GM23338 (cell line): ENCODE measurements around the gene EHD1. TPM values are rescaled to one million over a fixed set of nuclear protein-coding genes. Genes with fewer than 3 reads are reported as not detected.
"Not testable (repeated sequence)": the region's sequence is repeated elsewhere in the genome, so short reads cannot be mapped to it uniquely, and the experiment has no call there.

Source experiments
- ATAC-seq: fragments of 200-7000 bp; cut with Tn5 transposase; 3 replicates; pipeline ENCODE4 v1.9.1; 2020
- DNase-seq: peaks from one replicate; pipeline ENCODE4 v3.0.0-alpha.2; 2015; ENCODE audit warnings: low spot score
- H2AFZ ChIP-seq: fragments of 200-600 bp; sonication (generic); 2 replicates; pipeline ENCODE4 v1.8.0; 2016; ENCODE audit warnings: antibody characterized with exemption, mild to moderate bottlenecking, moderate library complexity
- H3F3A ChIP-seq: fragments of 200-600 bp; sonication (generic); replicated peaks from 2 replicates; pipeline ENCODE4 v1.8.0; 2017; ENCODE audit warnings: antibody characterized with exemption, mixed run types, low read depth
- H3K27ac ChIP-seq: fragments of 200-600 bp; sonication (generic); 2 replicates; pipeline ENCODE4 v1.6.1; 2016; ENCODE audit warnings: low read depth
- H3K27me3 ChIP-seq: fragments of 200-600 bp; sonication (generic); 2 replicates; pipeline ENCODE4 v1.8.0; 2016; ENCODE audit warnings: mild to moderate bottlenecking, mixed run types, moderate library complexity; ENCODE audit not compliant: insufficient read depth
- H3K36me3 ChIP-seq: fragments of 200-600 bp; sonication (generic); 2 replicates; pipeline ENCODE4 v1.8.0; 2016; ENCODE audit warnings: mild to moderate bottlenecking; ENCODE audit not compliant: insufficient read depth
- H3K4me1 ChIP-seq: fragments of 200-600 bp; sonication (generic); 2 replicates; pipeline ENCODE4 v1.8.0; 2016; ENCODE audit warnings: mild to moderate bottlenecking, moderate library complexity; ENCODE audit not compliant: insufficient read depth
- H3K4me2 ChIP-seq: fragments of 200-600 bp; sonication (generic); 2 replicates; pipeline ENCODE4 v1.7.1; 2017; ENCODE audit warnings: mixed run types
- H3K4me3 ChIP-seq: fragments of 200-600 bp; sonication (generic); 2 replicates; pipeline ENCODE4 v1.6.1; 2016; ENCODE audit warnings: mixed run types
- H3K79me2 ChIP-seq: fragments of 200-600 bp; sonication (generic); replicated peaks from 2 replicates; pipeline ENCODE4 v1.8.0; 2017; ENCODE audit warnings: mild to moderate bottlenecking; ENCODE audit not compliant: insufficient read depth
- H3K9me2 ChIP-seq: fragments of 200-600 bp; sonication (generic); 2 replicates; pipeline ENCODE4 v1.8.0; 2017; ENCODE audit not compliant: insufficient read depth
- H4K20me1 ChIP-seq: fragments of 200-600 bp; sonication (generic); replicated peaks from 2 replicates; pipeline ENCODE4 v1.8.0; 2017; ENCODE audit warnings: mild to moderate bottlenecking; ENCODE audit not compliant: insufficient read depth
- H3K27ac Mint-ChIP-seq: 2 replicates; pipeline ENCODE4 v1.8.0; 2020; ENCODE audit warnings: inconsistent platforms, mild to moderate bottlenecking, moderate library complexity, mixed read lengths
- H3K27me3 Mint-ChIP-seq: 3 replicates; pipeline ENCODE4 v1.8.0; 2022; ENCODE audit warnings: low read depth, mild to moderate bottlenecking, moderate library complexity, mixed read lengths, inconsistent platforms; ENCODE audit not compliant: insufficient read depth, poor library complexity
- H3K36me3 Mint-ChIP-seq: 3 replicates; pipeline ENCODE4 v1.8.0; 2021; ENCODE audit warnings: low read depth, mild to moderate bottlenecking, inconsistent platforms, moderate library complexity, mixed read lengths
- H3K4me1 Mint-ChIP-seq: 3 replicates; pipeline ENCODE4 v1.8.0; 2020; ENCODE audit warnings: mild to moderate bottlenecking, inconsistent platforms, mixed read lengths
- H3K4me3 Mint-ChIP-seq: 3 replicates; pipeline ENCODE4 v1.8.0; 2021; ENCODE audit warnings: moderate library complexity, mild to moderate bottlenecking, inconsistent platforms, mixed read lengths
- H3K9me3 Mint-ChIP-seq: 3 replicates; pipeline ENCODE4 v1.8.0; 2020; ENCODE audit warnings: moderate library complexity, mild to moderate bottlenecking, inconsistent platforms, mixed read lengths
- CREB1 ChIP-seq: fragments of 250-450 bp; sonication (Bioruptor Pico); IDR thresholded peaks from 2 replicates; pipeline ENCODE4 v1.5.0; 2020; ENCODE audit warnings: low read depth, mild to moderate bottlenecking, moderate library complexity
- CTCF ChIP-seq, 2 experiments: fragments of 200-600 bp in 1 of 2; sonication (generic) in 1 of 2; conservative IDR thresholded peaks; 2 replicates each; pipeline versions ENCODE4 v1.5.1 to v1.6.1; 2016 to 2017; ENCODE audit warnings: antibody characterized with exemption in 2 of 2, low read depth in 2 of 2, mild to moderate bottlenecking in 2 of 2, moderate library complexity in 1 of 2
- EZH2 ChIP-seq: fragments of 200-600 bp; sonication (generic); IDR thresholded peaks from one replicate; pipeline ENCODE4 v1.8.0; 2017; ENCODE audit warnings: antibody characterized with exemption, mild to moderate bottlenecking, low read depth; ENCODE audit not compliant: unreplicated experiment
- EZH2phosphoT487 ChIP-seq: fragments of 200-600 bp; sonication (generic); IDR thresholded peaks from one replicate; pipeline ENCODE4 v1.8.1; 2018; ENCODE audit warnings: antibody characterized with exemption; ENCODE audit not compliant: unreplicated experiment
- JUNB ChIP-seq: IDR thresholded peaks from one replicate; pipeline ENCODE4 v1.6.1; 2016; ENCODE audit warnings: antibody characterized with exemption; ENCODE audit not compliant: unreplicated experiment
- NANOG ChIP-seq: IDR thresholded peaks from 2 replicates; pipeline ENCODE4 v1.6.1; 2016; ENCODE audit warnings: antibody characterized with exemption, borderline replicate concordance
- REST ChIP-seq: IDR thresholded peaks from one replicate; pipeline ENCODE4 v1.6.1; 2018; ENCODE audit warnings: antibody characterized with exemption; ENCODE audit not compliant: unreplicated experiment
- STAT1 ChIP-seq: IDR thresholded peaks from one replicate; pipeline ENCODE4 v1.6.1; 2016; ENCODE audit warnings: antibody characterized with exemption; ENCODE audit not compliant: unreplicated experiment
- ZNF114 ChIP-seq: fragments of 250-450 bp; sonication (Bioruptor Pico); IDR thresholded peaks from 2 replicates; pipeline ENCODE4 v1.5.0; 2020; ENCODE audit warnings: mild to moderate bottlenecking, moderate library complexity
- ZNF331 ChIP-seq: fragments of 250-450 bp; sonication (Bioruptor Pico); IDR thresholded peaks from 2 replicates; pipeline ENCODE4 v1.5.0; 2020; ENCODE audit warnings: low read depth, mild to moderate bottlenecking, moderate library complexity
- ZNF462 ChIP-seq: fragments of 250-450 bp; sonication (Bioruptor Pico); IDR thresholded peaks from 2 replicates; pipeline ENCODE4 v1.5.0; 2020; ENCODE audit warnings: mild to moderate bottlenecking, moderate library complexity
- polyA plus RNA-seq: library from polyadenylated mRNA; unstranded; fragments of >200 nt; fragmentation: Nextera tagmentation; extraction: Ambion mirVana; gene quantifications from 2 replicates; pipeline ENCODE4 v1.2.1, GENCODE V29; 2016
- total RNA-seq: library from RNA; depleted of rRNA; stranded (reverse); fragments of >200 nt; shearing (Covaris generic); gene quantifications from 2 replicates; pipeline ENCODE4 v1.2.3, GENCODE V29; 2014

Gene EHD1
- total and polyA plus RNA-seq, 2 experiments from 2014 or later: 16.7 to 69.7 TPM

- not testable (repeated sequence) for H3F3A ChIP-seq
Measured at GRCh38 chr11:64815433-64815832, 63.0 kb downstream of the EHD1 start.

GRCh38 chr11:64814712-64815187, 63.7 kb downstream of the EHD1 start:
- H3K27ac Mint-ChIP-seq: no peak overlapping the region
- no peaks in the 10 kb centered on the region for H3K4me1 Mint-ChIP-seq
- Histone ChIP-seq H3K79me2 (no peaks in the 10 kb centered on the region), H3K4me3 (no peak overlapping the region), H4K20me1 (no peaks in the 10 kb centered on the region), H3K27me3 (no peaks in the 10 kb centered on the region), H2AFZ (no peak overlapping the region), H3K27ac (no peak overlapping the region), H3K36me3 (no peaks in the 10 kb centered on the region), H3K4me2 (no peak overlapping the region), H3F3A (no peaks in the 10 kb centered on the region), H3K4me1 (no peaks in the 10 kb centered on the region), H3K9me2 (no peaks in the 10 kb centered on the region)
- DNase-seq (no peak), ATAC-seq (no peak)
- no peaks in the 10 kb centered on the region; the same call in 2 of the 3 replicates for H3K9me3 Mint-ChIP-seq
- peaks cover 12% of the 10 kb centered on the region for H3K27me3 Mint-ChIP-seq
- H3K4me3 Mint-ChIP-seq: no peak overlapping the region
- H3K36me3 Mint-ChIP-seq: no peaks in the 10 kb centered on the region
- TF ChIP-seq REST: no peak
- no peak for TF ChIP-seq CREB1
- TF ChIP-seq ZNF114 (CRISPR knock-in tag): no peak
- no peak for TF ChIP-seq NANOG
- TF ChIP-seq EZH2: no peak
- TF ChIP-seq ZNF331 (CRISPR knock-in tag): no peak
- TF ChIP-seq ZNF462 (CRISPR knock-in tag): no peak
- no peak for TF ChIP-seq JUNB
- no peak for TF ChIP-seq STAT1
- no peak for TF ChIP-seq EZH2phosphoT487
- no peak for TF ChIP-seq CTCF (conservative IDR thresholded peaks at IDR 0.05; ENCODE audit: low read depth in 2 of 2)

More at GRCh38 chr11:64815433-64815832, 63.0 kb downstream of the EHD1 start:
- not testable (repeated sequence) for H3K27me3 ChIP-seq, H3K4me1 Mint-ChIP-seq, H3K4me2 ChIP-seq, H3K36me3 Mint-ChIP-seq, H3K27ac Mint-ChIP-seq, H3K4me3 Mint-ChIP-seq, H3K27me3 Mint-ChIP-seq, H2AFZ ChIP-seq, H3K4me3 ChIP-seq, H3K9me3 Mint-ChIP-seq, H4K20me1 ChIP-seq, H3K79me2 ChIP-seq, DNase-seq, ATAC-seq, H3K9me2 ChIP-seq, H3K4me1 ChIP-seq, H3K36me3 ChIP-seq, H3K27ac ChIP-seq
